IMR-90 (cell line): ENCODE measurements around the gene SPI1. TPM values are rescaled to one million over a fixed set of nuclear protein-coding genes. Genes with fewer than 3 reads are reported as not detected.

Source experiments
- ATAC-seq: fragments of 200-7000 bp; cut with Tn5 transposase; 2 replicates; pipeline ENCODE4 v1.9.1; 2020; ENCODE audit warnings: low read depth, mild to moderate bottlenecking, moderate library complexity
- BruUV-seq: library from RNA; stranded (reverse); fragments of 400-500 nt; replicated peaks from 2 replicates; lab custom pipeline; 2021; lab: Mats Ljungman, UMichigan
- CTCF ChIA-PET: fragments of 300-600 bp; formaldehyde crosslinking; extraction: SDS; loops from one replicate; lab custom pipeline; 2021; ENCODE audit warnings: antibody characterized with exemption; lab: Yijun Ruan, JAX
- POLR2A ChIA-PET: fragments of 300-600 bp; sonication (Branson Sonifier 250); formaldehyde crosslinking; loops from one replicate; lab custom pipeline; 2022; ENCODE audit warnings: antibody characterized with exemption; ENCODE audit not compliant: unreplicated experiment; lab: Charles Lee
- DNase-seq: peaks from one replicate; pipeline ENCODE4 v3.0.0; 2013
- H2AFZ ChIP-seq: replicated peaks from 2 replicates; pipeline ENCODE3; 2013; ENCODE audit warnings: low read length, mild to moderate bottlenecking; ENCODE audit not compliant: poor library complexity
- H2AK5ac ChIP-seq: 2 replicates; pipeline ENCODE4 v1.6.1; 2013; ENCODE audit warnings: low read depth, low read length, inconsistent platforms
- H2AK9ac ChIP-seq: replicated peaks from 2 replicates; pipeline ENCODE3; 2013; ENCODE audit warnings: mild to moderate bottlenecking, low read depth, low read length, moderate library complexity; ENCODE audit not compliant: poor library complexity
- H2BK120ac ChIP-seq: 2 replicates; pipeline ENCODE4 v1.6.1; 2013; ENCODE audit warnings: low read depth, low read length, inconsistent platforms
- H2BK15ac ChIP-seq: 3 replicates; pipeline ENCODE4 v1.6.1; 2013; ENCODE audit warnings: low read depth, low read length, inconsistent platforms
- H2BK20ac ChIP-seq: 2 replicates; pipeline ENCODE4 v1.6.1; 2013; ENCODE audit warnings: low read depth, mild to moderate bottlenecking, inconsistent platforms, low read length, moderate library complexity
- H2BK5ac ChIP-seq: 2 replicates; pipeline ENCODE4 v1.6.1; 2013; ENCODE audit warnings: mild to moderate bottlenecking, low read depth, low read length, inconsistent platforms; ENCODE audit not compliant: poor library complexity, severe bottlenecking
- H3K14ac ChIP-seq: replicated peaks from 2 replicates; pipeline ENCODE4 v1.6.1; 2013; ENCODE audit warnings: low read depth, low read length, inconsistent platforms
- H3K18ac ChIP-seq: 2 replicates; pipeline ENCODE4 v1.6.1; 2013; ENCODE audit warnings: low read depth, low read length, control low read depth
- H3K23ac ChIP-seq: 2 replicates; pipeline ENCODE4 v1.6.1; 2013; ENCODE audit warnings: low read depth, low read length, inconsistent platforms
- H3K27ac ChIP-seq: 2 replicates; pipeline ENCODE4 v1.5.1; 2013; ENCODE audit warnings: mild to moderate bottlenecking, control low read depth, low read length; ENCODE audit not compliant: insufficient read depth
- H3K27me3 ChIP-seq: 2 replicates; pipeline ENCODE4 v1.6.1; 2013; ENCODE audit warnings: low read length; ENCODE audit not compliant: control insufficient read depth, insufficient read depth
- H3K36me3 ChIP-seq: 2 replicates; pipeline ENCODE4 v1.6.1; 2013; ENCODE audit warnings: low read length, mixed read lengths; ENCODE audit not compliant: control insufficient read depth, insufficient read depth
- H3K4ac ChIP-seq: 2 replicates; pipeline ENCODE4 v1.6.1; 2013; ENCODE audit warnings: low read depth, low read length, inconsistent platforms
- H3K4me1 ChIP-seq: 2 replicates; pipeline ENCODE4 v1.6.1; 2013; ENCODE audit warnings: low read length, mixed read lengths; ENCODE audit not compliant: control insufficient read depth, insufficient read depth
- H3K4me2 ChIP-seq: 2 replicates; pipeline ENCODE4 v1.6.1; 2013; ENCODE audit warnings: low read depth, mild to moderate bottlenecking, control low read depth, low read length, moderate library complexity
- H3K4me3 ChIP-seq: 2 replicates; pipeline ENCODE4 v1.5.1; 2013; ENCODE audit warnings: low read depth, mild to moderate bottlenecking, control low read depth, low read length, moderate library complexity; ENCODE audit not compliant: insufficient read depth
- H3K56ac ChIP-seq: 2 replicates; pipeline ENCODE4 v1.6.1; 2013; ENCODE audit warnings: low read length, inconsistent platforms; ENCODE audit not compliant: insufficient read depth; ENCODE audit errors: extremely low read depth
- H3K79me1 ChIP-seq, 2 experiments: 2 replicates each; pipeline ENCODE4 v1.6.1; 2013; ENCODE audit warnings: low read length in 2 of 2, inconsistent platforms in 1 of 2, low read depth in 1 of 2
- H3K9ac ChIP-seq: 2 replicates; pipeline ENCODE4 v1.6.1; 2013; ENCODE audit warnings: low read depth, low read length, control low read depth
- H3K9me1 ChIP-seq: 2 replicates; pipeline ENCODE4 v1.6.1; 2013; ENCODE audit warnings: low read length, inconsistent platforms; ENCODE audit not compliant: insufficient read depth
- H3K9me3 ChIP-seq: 2 replicates; pipeline ENCODE4 v1.6.1; 2013; ENCODE audit warnings: low read length; ENCODE audit not compliant: control insufficient read depth, insufficient read depth
- H4K20me1 ChIP-seq: 2 replicates; pipeline ENCODE4 v1.6.1; 2013; ENCODE audit warnings: low read length, inconsistent platforms; ENCODE audit not compliant: insufficient read depth
- H4K5ac ChIP-seq: 2 replicates; pipeline ENCODE4 v1.6.1; 2013; ENCODE audit warnings: mild to moderate bottlenecking, low read depth, low read length, control low read depth
- H4K8ac ChIP-seq, 2 experiments: 2 replicates each; pipeline ENCODE4 v1.6.1; 2013; ENCODE audit warnings: low read depth in 2 of 2, low read length in 2 of 2, control low read depth in 1 of 2, inconsistent platforms in 1 of 2
- H4K91ac ChIP-seq: 2 replicates; pipeline ENCODE4 v1.6.1; 2013; ENCODE audit warnings: low read depth, low read length, inconsistent platforms; ENCODE audit not compliant: insufficient read depth
- MXI1 ChIP-seq: IDR thresholded peaks from 2 replicates; pipeline ENCODE4 v1.6.1; 2012; ENCODE audit warnings: low read depth, mild to moderate bottlenecking, low read length, moderate library complexity, borderline replicate concordance
- POLR2A ChIP-seq: IDR thresholded peaks from 2 replicates; pipeline ENCODE4 v1.6.1; 2012; ENCODE audit warnings: mild to moderate bottlenecking, low read depth, low read length
- RAD21 ChIP-seq: IDR thresholded peaks from 2 replicates; pipeline ENCODE4 v1.6.1; 2012; ENCODE audit warnings: low read length, improper control_type of control experiment
- RFX5 ChIP-seq: IDR thresholded peaks from 2 replicates; pipeline ENCODE4 v1.8.0; 2012; ENCODE audit warnings: low read depth, mild to moderate bottlenecking, low read length, moderate library complexity
- WGBS, 2 experiments: methylation state at CpG; one replicate each; pipeline versions ENCODE4 v1.1.5 to v1.1.7; 2013; ENCODE audit warnings: missing lambda C conversion rate in 2 of 2; ENCODE audit not compliant: insufficient read length in 1 of 2; ENCODE audit errors: extremely low coverage in 2 of 2; 5-methylcytosine and 5-hydroxymethylcytosine counted together
- dilution Hi-C: fragments of 300-500 bp; cut with HindIII; formaldehyde crosslinking; loops from one replicate; pipeline ENCODE4 v1.14.3; 2018; ENCODE audit warnings: low sequenced_read_pairs; ENCODE audit not compliant: unreplicated experiment
- in situ Hi-C: fragments of 300-500 bp; cut with MboI; formaldehyde crosslinking; loops from 3 replicates; pipeline ENCODE4 v1.14.3; 2019; ENCODE audit warnings: low sequenced_read_pairs, inconsistent platforms, mixed read lengths
- intact Hi-C: fragments of 100-400 bp; cut with micrococcal nuclease; formaldehyde crosslinking; loops from 2 replicates; pipeline ENCODE4 v1.10.0; 2022
- polyA plus RNA-seq, 3 experiments: library from polyadenylated mRNA; depleted of rRNA; stranded (reverse); fragments of >200 nt; gene quantifications; 2 replicates each; pipeline ENCODE4 v1.2.3, GENCODE V29; 2012; ENCODE audit warnings: low replicate concordance in 1 of 3
- total RNA-seq: library from RNA; depleted of rRNA; stranded (reverse); fragments of >200 nt; gene quantifications from 2 replicates; pipeline ENCODE4 v1.2.3, GENCODE V29; 2012
- TF ChIP-seq, protein P1 (sequence below): fragments of 150-350 bp; IDR thresholded peaks from 2 replicates; pipeline ENCODE4 v1.6.1; 2017; ENCODE audit warnings: mild to moderate bottlenecking, antibody characterized with exemption, low read length, low read depth

The SPI1 gene
- total and polyA plus RNA-seq, 2 of the 4 experiments (the other 2 are of a cell fraction): not detected

DNA sequence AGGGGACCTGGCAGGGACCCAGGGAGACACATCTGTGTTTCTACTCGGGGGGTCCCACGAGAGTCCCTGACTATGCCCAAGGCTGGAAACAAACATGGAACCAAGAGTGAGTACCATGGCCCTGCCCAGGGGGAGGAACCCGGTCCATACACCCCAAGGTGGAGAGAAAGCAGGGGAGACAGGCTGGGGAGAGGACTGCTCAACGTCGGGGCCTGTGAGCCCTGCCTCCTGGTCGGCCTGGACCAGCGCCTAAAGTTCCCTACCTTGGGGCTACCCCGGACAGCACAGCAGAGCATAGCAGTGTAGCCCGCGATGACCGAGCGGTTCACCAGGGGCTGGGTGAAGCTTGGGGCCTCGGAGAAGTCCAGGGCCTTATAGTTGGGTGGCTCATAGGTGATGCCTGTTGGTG, 46.0 kb downstream of the SPI1 start:
- Histone ChIP-seq H2BK120ac (no peak overlapping the region), H3K27me3 (no peaks in the 10 kb centered on the region), H3K4me2 (no peak overlapping the region), H2AK9ac (no peak overlapping the region), H3K4ac (no peak overlapping the region), H3K14ac (no peak overlapping the region), H3K4me1 (0 out of 2 replicates have a peak, but pooled peaks cover 2% of the 10 kb centered on the region), H3K9me1 (no peaks in the 10 kb centered on the region), H2BK15ac (no peak overlapping the region), H4K91ac (no peak overlapping the region), H3K56ac (no peak overlapping the region), H3K9ac (no peak overlapping the region), H3K4me3 (no peak overlapping the region), H3K18ac (no peak overlapping the region), H3K36me3 (peaks cover 29% of the 10 kb centered on the region), H4K5ac (no peak overlapping the region), H3K23ac (no peak overlapping the region), H3K27ac (no peak overlapping the region), H2BK5ac (no peak overlapping the region), H3K9me3 (no peaks in the 10 kb centered on the region), H2AFZ (no peak overlapping the region), H4K20me1 (no peaks in the 10 kb centered on the region), H2BK20ac (no peak overlapping the region), H2AK5ac (no peak overlapping the region), H3K79me1 (no peaks in the 10 kb centered on the region), H4K8ac (no peak overlapping the region)
- ChIA-PET POLR2A (no interaction called here), CTCF (no interaction called here)
- ATAC-seq: no peak
- dilution Hi-C loops (no loop called here), intact Hi-C loops (no loop called here), in situ Hi-C loops (no loop called here)
- 79% methylated on average over 5 of the region's 13 CpGs; no CpG with 5 or more reads in 1 of the 2 experiments for WGBS, 2 experiments
- no TSS peak for BruUV-seq
- TF ChIP-seq RFX5 (no peak), MXI1 (no peak), RAD21 (no peak), POLR2A (no peak)
- TF ChIP-seq, protein P1, sequence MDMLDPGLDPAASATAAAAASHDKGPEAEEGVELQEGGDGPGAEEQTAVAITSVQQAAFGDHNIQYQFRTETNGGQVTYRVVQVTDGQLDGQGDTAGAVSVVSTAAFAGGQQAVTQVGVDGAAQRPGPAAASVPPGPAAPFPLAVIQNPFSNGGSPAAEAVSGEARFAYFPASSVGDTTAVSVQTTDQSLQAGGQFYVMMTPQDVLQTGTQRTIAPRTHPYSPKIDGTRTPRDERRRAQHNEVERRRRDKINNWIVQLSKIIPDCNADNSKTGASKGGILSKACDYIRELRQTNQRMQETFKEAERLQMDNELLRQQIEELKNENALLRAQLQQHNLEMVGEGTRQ: no peak
- DNase-seq: no peak
